Neural progenitor cell (in vitro differentiated cells): ENCODE data around the gene FGD2.

Source experiments
- CTCF ChIP-seq: fragments of 200-600 bp; sonication (generic); IDR thresholded peaks from 2 replicates; pipeline ENCODE4 v1.5.1; 2017; ENCODE audit warnings: antibody characterized with exemption, mild to moderate bottlenecking
- EZH2 ChIP-seq: fragments of 200-600 bp; sonication (generic); IDR thresholded peaks from 2 replicates; pipeline ENCODE4 v1.6.1; 2017; ENCODE audit warnings: antibody characterized with exemption, mild to moderate bottlenecking, moderate library complexity
- EZH2phosphoT487 ChIP-seq: fragments of 200-600 bp; sonication (generic); IDR thresholded peaks from 2 replicates; pipeline ENCODE4 v1.6.1; 2017; ENCODE audit warnings: antibody characterized with exemption

DNA sequence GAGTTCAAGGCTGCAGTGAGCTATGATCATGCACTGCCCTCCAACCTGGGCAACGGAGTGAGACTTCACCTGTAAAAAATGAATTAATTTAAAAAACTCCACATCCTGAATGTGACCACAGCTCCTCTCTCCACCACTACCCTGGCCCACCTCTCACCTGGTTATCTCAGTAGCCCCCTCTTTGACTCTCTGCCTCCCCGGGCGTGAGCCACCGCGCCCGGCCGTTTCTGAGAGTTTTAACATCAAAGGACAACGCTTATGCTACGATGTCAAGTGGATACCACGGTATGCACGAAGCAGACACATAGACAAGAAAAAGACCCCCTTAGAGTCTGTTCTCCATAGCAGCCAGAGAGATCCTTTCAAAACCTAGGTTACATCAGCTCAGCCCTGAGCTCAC is 48.7 kb downstream of the FGD2 start:
- no peak for TF ChIP-seq CTCF
- TF ChIP-seq EZH2, result no peak
- no peak for TF ChIP-seq EZH2phosphoT487
